GM12873 (cell line): Measurements from ENCODE around the gene TNP1.

ENCODE experiments used
- CTCF ChIP-seq: IDR thresholded peaks from 2 replicates; pipeline ENCODE4 v1.5.1; 2012; ENCODE audit warnings: low read depth, mild to moderate bottlenecking, moderate library complexity, low read length, control low read depth; ENCODE audit not compliant: insufficient read depth; ENCODE audit errors: missing control alignments

The TNP1 gene

GRCh38 chr2:216838151-216838550 lies 21.7 kb downstream of the TNP1 start:
- no peak for TF ChIP-seq CTCF

- no peak for TF ChIP-seq CTCF
These were observed 22.1 kb downstream of the TNP1 start for GRCh38 chr2:216837740-216838139.

- TF ChIP-seq CTCF = no peak
These were observed 26.8 kb downstream of the TNP1 start for GRCh38 chr2:216833061-216833460.

- TF ChIP-seq CTCF = no peak
These were observed 29.5 kb downstream of the TNP1 start for GRCh38 chr2:216830346-216830745.

GRCh38 chr2:216829533-216829932 lies 30.3 kb downstream of the TNP1 start:
- TF ChIP-seq CTCF = no peak

GRCh38 chr2:216827073-216827720 lies 32.7 kb downstream of the TNP1 start:
- TF ChIP-seq CTCF = no peak

- no peak for TF ChIP-seq CTCF
These were observed 37.4 kb downstream of the TNP1 start for GRCh38 chr2:216822470-216822869.

- no peak for TF ChIP-seq CTCF
These were observed 39.2 kb downstream of the TNP1 start for GRCh38 chr2:216820709-216821108.
